ENCODE data around the gene PLCB4. TPM values are rescaled to one million over a fixed set of nuclear protein-coding genes. Genes with fewer than 3 reads are reported as not detected.

Gene PLCB4
- total and polyA plus RNA-seq, 2 donors, result 4.8 to 7.6 TPM

DNA sequence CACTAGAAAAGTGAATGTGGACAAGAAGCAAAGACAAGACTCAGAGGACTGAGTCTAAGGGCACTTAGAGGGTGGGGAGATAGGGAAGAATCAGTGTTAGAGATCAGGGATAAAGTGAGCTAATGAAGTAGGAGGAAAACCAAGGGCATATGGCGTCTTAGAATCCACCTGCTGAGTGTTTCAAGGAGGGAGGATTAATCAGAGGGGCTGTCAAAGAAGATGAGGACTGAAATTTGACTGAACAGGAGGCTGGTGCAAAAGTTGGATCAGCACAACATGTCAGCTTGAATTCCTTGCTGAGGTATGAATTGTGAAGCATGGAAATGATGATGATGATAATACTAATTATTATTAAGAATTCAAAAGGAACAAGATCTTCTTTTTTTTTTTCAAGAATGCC lies 39.4 kb downstream of the PLCB4 start:
- DNase-seq (ENCODE audit: low read depth in 6 of 9, low spot score in 9 of 9), result no peak
- no peak overlapping the region for H3K27ac ChIP-seq (ENCODE audit: low read depth in 1 of 2, low read length in 1 of 2)
- H3K4me3 ChIP-seq (ENCODE audit: low read length in 2 of 2), result no peak overlapping the region
- WGBS, result 94% methylated on average over 1 of the region's 1 CpG
- no peaks in the 10 kb centered on the region for H3K27me3 ChIP-seq (ENCODE audit: control insufficient read depth in 2 of 2, insufficient read depth in 1 of 2, low read length in 1 of 2)
- H3K4me1 ChIP-seq (ENCODE audit: control insufficient read depth in 2 of 2, insufficient read depth in 2 of 2, low read length in 2 of 2), result no peaks in the 10 kb centered on the region
- H3K36me3 ChIP-seq (ENCODE audit: control insufficient read depth in 2 of 2, insufficient read depth in 2 of 2, low read length in 1 of 2), result no peaks in the 10 kb centered on the region
- no peaks in the 10 kb centered on the region for H3K9me3 ChIP-seq (ENCODE audit: control insufficient read depth in 2 of 2, insufficient read depth in 1 of 2, low read length in 1 of 2)

DNA sequence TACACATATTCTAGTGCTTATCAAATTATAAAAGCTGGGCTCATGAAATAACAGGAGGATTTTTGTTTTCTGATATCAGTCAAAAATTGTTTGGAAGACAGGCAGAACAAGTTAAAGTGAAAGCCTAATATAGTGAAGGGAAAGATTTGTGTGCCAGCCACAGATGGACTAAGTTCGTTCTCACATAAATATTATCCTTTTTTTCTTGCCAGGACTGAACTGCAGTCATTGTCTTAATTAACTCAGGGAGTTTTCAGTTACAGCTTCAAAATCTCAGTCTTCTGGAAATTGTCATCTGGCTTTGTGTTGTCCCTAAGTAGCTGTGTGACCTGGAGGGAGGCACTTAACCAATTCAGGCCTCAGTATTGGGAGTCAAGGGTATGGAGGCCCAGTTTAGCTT lies 40.7 kb downstream of the PLCB4 start:
- WGBS, result 97% methylated on average over 1 of the region's 1 CpG
- Histone ChIP-seq H3K27ac (ENCODE audit: low read depth in 1 of 2, low read length in 1 of 2) (no peak overlapping the region), H3K9me3 (ENCODE audit: control insufficient read depth in 2 of 2, insufficient read depth in 1 of 2, low read length in 1 of 2) (no peaks in the 10 kb centered on the region), H3K36me3 (ENCODE audit: control insufficient read depth in 2 of 2, insufficient read depth in 2 of 2, low read length in 1 of 2) (no peaks in the 10 kb centered on the region), H3K4me1 (ENCODE audit: control insufficient read depth in 2 of 2, insufficient read depth in 2 of 2, low read length in 2 of 2) (no peaks in the 10 kb centered on the region), H3K4me3 (ENCODE audit: low read length in 2 of 2) (no peak overlapping the region), H3K27me3 (ENCODE audit: control insufficient read depth in 2 of 2, insufficient read depth in 1 of 2, low read length in 1 of 2) (no peaks in the 10 kb centered on the region)
- no peak for DNase-seq (ENCODE audit: low read depth in 6 of 9, low spot score in 9 of 9)

GRCh38 chr20:9110365-9110764 lies 41.5 kb downstream of the PLCB4 start:
- DNase-seq (ENCODE audit: low read depth in 6 of 9, low spot score in 9 of 9), result no peak
- Histone ChIP-seq H3K36me3 (ENCODE audit: control insufficient read depth in 2 of 2, insufficient read depth in 2 of 2, low read length in 1 of 2) (no peaks in the 10 kb centered on the region), H3K9me3 (ENCODE audit: control insufficient read depth in 2 of 2, insufficient read depth in 1 of 2, low read length in 1 of 2) (no peaks in the 10 kb centered on the region), H3K4me1 (ENCODE audit: control insufficient read depth in 2 of 2, insufficient read depth in 2 of 2, low read length in 2 of 2) (no peaks in the 10 kb centered on the region), H3K4me3 (ENCODE audit: low read length in 2 of 2) (no peak overlapping the region), H3K27ac (ENCODE audit: low read depth in 1 of 2, low read length in 1 of 2) (no peak overlapping the region), H3K27me3 (ENCODE audit: control insufficient read depth in 2 of 2, insufficient read depth in 1 of 2, low read length in 1 of 2) (no peaks in the 10 kb centered on the region)
- WGBS, result 84% methylated on average over 1 of the region's 1 CpG

GRCh38 chr20:9110916-9111432 lies 42.1 kb downstream of the PLCB4 start:
- 96% methylated on average over 3 of the region's 3 CpGs for WGBS
- H3K9me3 ChIP-seq (ENCODE audit: control insufficient read depth in 2 of 2, insufficient read depth in 1 of 2, low read length in 1 of 2), result no peaks in the 10 kb centered on the region
- no peaks in the 10 kb centered on the region for H3K27me3 ChIP-seq (ENCODE audit: control insufficient read depth in 2 of 2, insufficient read depth in 1 of 2, low read length in 1 of 2)
- DNase-seq (ENCODE audit: low read depth in 6 of 9, low spot score in 9 of 9), result no peak
- no peak overlapping the region for H3K4me3 ChIP-seq (ENCODE audit: low read length in 2 of 2)
- no peaks in the 10 kb centered on the region for H3K4me1 ChIP-seq (ENCODE audit: control insufficient read depth in 2 of 2, insufficient read depth in 2 of 2, low read length in 2 of 2)
- no peak overlapping the region for H3K27ac ChIP-seq (ENCODE audit: low read depth in 1 of 2, low read length in 1 of 2)
- H3K36me3 ChIP-seq (ENCODE audit: control insufficient read depth in 2 of 2, insufficient read depth in 2 of 2, low read length in 1 of 2), result no peaks in the 10 kb centered on the region

- Histone ChIP-seq H3K9me3 (ENCODE audit: control insufficient read depth in 2 of 2, insufficient read depth in 1 of 2, low read length in 1 of 2) (no peaks in the 10 kb centered on the region), H3K27me3 (ENCODE audit: control insufficient read depth in 2 of 2, insufficient read depth in 1 of 2, low read length in 1 of 2) (no peaks in the 10 kb centered on the region), H3K27ac (ENCODE audit: low read depth in 1 of 2, low read length in 1 of 2) (no peak overlapping the region), H3K4me1 (ENCODE audit: control insufficient read depth in 2 of 2, insufficient read depth in 2 of 2, low read length in 2 of 2) (no peaks in the 10 kb centered on the region), H3K36me3 (ENCODE audit: control insufficient read depth in 2 of 2, insufficient read depth in 2 of 2, low read length in 1 of 2) (no peaks in the 10 kb centered on the region), H3K4me3 (ENCODE audit: low read length in 2 of 2) (no peak overlapping the region)
- WGBS, result 83% methylated on average over 6 of the region's 6 CpGs
- no peak for DNase-seq (ENCODE audit: low read depth in 6 of 9, low spot score in 9 of 9)
Measured at GRCh38 chr20:9112541-9113515, 43.9 kb downstream of the PLCB4 start.

- Histone ChIP-seq H3K27me3 (ENCODE audit: control insufficient read depth in 2 of 2, insufficient read depth in 1 of 2, low read length in 1 of 2) (no peaks in the 10 kb centered on the region), H3K4me1 (ENCODE audit: control insufficient read depth in 2 of 2, insufficient read depth in 2 of 2, low read length in 2 of 2) (no peaks in the 10 kb centered on the region), H3K27ac (ENCODE audit: low read depth in 1 of 2, low read length in 1 of 2) (no peak overlapping the region), H3K4me3 (ENCODE audit: low read length in 2 of 2) (no peak overlapping the region), H3K9me3 (ENCODE audit: control insufficient read depth in 2 of 2, insufficient read depth in 1 of 2, low read length in 1 of 2) (no peaks in the 10 kb centered on the region), H3K36me3 (ENCODE audit: control insufficient read depth in 2 of 2, insufficient read depth in 2 of 2, low read length in 1 of 2) (no peaks in the 10 kb centered on the region)
- DNase-seq (ENCODE audit: low read depth in 6 of 9, low spot score in 9 of 9), result no peak
- 93% methylated on average over 4 of the region's 4 CpGs for WGBS
Measured at GRCh38 chr20:9114709-9115108, 45.8 kb downstream of the PLCB4 start.

GRCh38 chr20:9117548-9117947 lies 48.7 kb downstream of the PLCB4 start:
- Histone ChIP-seq H3K4me1 (ENCODE audit: control insufficient read depth in 2 of 2, insufficient read depth in 2 of 2, low read length in 2 of 2) (no peaks in the 10 kb centered on the region), H3K4me3 (ENCODE audit: low read length in 2 of 2) (no peak overlapping the region), H3K36me3 (ENCODE audit: control insufficient read depth in 2 of 2, insufficient read depth in 2 of 2, low read length in 1 of 2) (no peaks in the 10 kb centered on the region), H3K9me3 (ENCODE audit: control insufficient read depth in 2 of 2, insufficient read depth in 1 of 2, low read length in 1 of 2) (no peaks in the 10 kb centered on the region), H3K27ac (ENCODE audit: low read depth in 1 of 2, low read length in 1 of 2) (no peak overlapping the region), H3K27me3 (ENCODE audit: control insufficient read depth in 2 of 2, insufficient read depth in 1 of 2, low read length in 1 of 2) (no peaks in the 10 kb centered on the region)
- 88% methylated on average over 3 of the region's 3 CpGs for WGBS
- no peak for DNase-seq (ENCODE audit: low read depth in 6 of 9, low spot score in 9 of 9)

GRCh38 chr20:9119776-9120175 lies 50.9 kb downstream of the PLCB4 start:
- 56% methylated on average over 7 of the region's 7 CpGs for WGBS
- Histone ChIP-seq H3K36me3 (ENCODE audit: control insufficient read depth in 2 of 2, insufficient read depth in 2 of 2, low read length in 1 of 2) (no peaks in the 10 kb centered on the region), H3K4me3 (ENCODE audit: low read length in 2 of 2) (no peak overlapping the region), H3K27ac (ENCODE audit: low read depth in 1 of 2, low read length in 1 of 2) (no peak overlapping the region), H3K9me3 (ENCODE audit: control insufficient read depth in 2 of 2, insufficient read depth in 1 of 2, low read length in 1 of 2) (no peaks in the 10 kb centered on the region), H3K27me3 (ENCODE audit: control insufficient read depth in 2 of 2, insufficient read depth in 1 of 2, low read length in 1 of 2) (no peaks in the 10 kb centered on the region), H3K4me1 (ENCODE audit: control insufficient read depth in 2 of 2, insufficient read depth in 2 of 2, low read length in 2 of 2) (no peaks in the 10 kb centered on the region)
- no peak for DNase-seq (ENCODE audit: low read depth in 6 of 9, low spot score in 9 of 9)

GRCh38 chr20:9121211-9121610 lies 52.3 kb downstream of the PLCB4 start:
- no peak overlapping the region for H3K27ac ChIP-seq (ENCODE audit: low read depth in 1 of 2, low read length in 1 of 2)

More at GRCh38 chr20:9121211-9121610, 52.3 kb downstream of the PLCB4 start:
- no peak overlapping the region for H3K4me3 ChIP-seq (ENCODE audit: low read length in 2 of 2)
- H3K27me3 ChIP-seq (ENCODE audit: control insufficient read depth in 2 of 2, insufficient read depth in 1 of 2, low read length in 1 of 2), result no peaks in the 10 kb centered on the region
- 93% methylated on average over 6 of the region's 6 CpGs for WGBS
- H3K9me3 ChIP-seq (ENCODE audit: control insufficient read depth in 2 of 2, insufficient read depth in 1 of 2, low read length in 1 of 2), result no peaks in the 10 kb centered on the region
- DNase-seq (ENCODE audit: low read depth in 6 of 9, low spot score in 9 of 9), result no peak
- no peaks in the 10 kb centered on the region for H3K36me3 ChIP-seq (ENCODE audit: control insufficient read depth in 2 of 2, insufficient read depth in 2 of 2, low read length in 1 of 2)
- H3K4me1 ChIP-seq (ENCODE audit: control insufficient read depth in 2 of 2, insufficient read depth in 2 of 2, low read length in 2 of 2), result no peaks in the 10 kb centered on the region
